Smooth muscle cell (in vitro differentiated cells): Measurements from ENCODE around the gene ALOX15B. TPM values are rescaled to one million over a fixed set of nuclear protein-coding genes. Genes with fewer than 3 reads are reported as not detected.
"Not testable (repeated sequence)": the region's sequence is repeated elsewhere in the genome, so short reads cannot be mapped to it uniquely, and the experiment has no call there.

ENCODE experiments used
- DNase-seq: peaks from one replicate; lab custom pipeline; 2025; ENCODE audit not compliant: unreplicated experiment; lab: John Stamatoyannopoulos, UW
- H2AFZ ChIP-seq: fragments of 200-600 bp; sonication (generic); 2 replicates; pipeline ENCODE4 v1.6.0; 2016; ENCODE audit warnings: antibody characterized with exemption, low read depth, mild to moderate bottlenecking
- H3F3A ChIP-seq: fragments of 200-600 bp; sonication (generic); 2 replicates; pipeline ENCODE4 v1.6.0; 2017; ENCODE audit warnings: antibody characterized with exemption, low read depth
- H3K27ac ChIP-seq: fragments of 200-600 bp; sonication (generic); 2 replicates; pipeline ENCODE4 v1.5.1; 2016; ENCODE audit warnings: low read depth, mild to moderate bottlenecking
- H3K27me3 ChIP-seq: fragments of 200-600 bp; sonication (generic); 2 replicates; pipeline ENCODE4 v1.6.1; 2016; ENCODE audit warnings: low read depth, mild to moderate bottlenecking
- H3K36me3 ChIP-seq: fragments of 200-600 bp; sonication (generic); 2 replicates; pipeline ENCODE4 v1.5.1; 2016; ENCODE audit warnings: low read depth
- H3K4me1 ChIP-seq: fragments of 200-600 bp; sonication (generic); 2 replicates; pipeline ENCODE4 v1.5.1; 2016; ENCODE audit warnings: low read depth
- H3K4me2 ChIP-seq: fragments of 200-600 bp; sonication (generic); 2 replicates; pipeline ENCODE4 v1.6.0; 2016; ENCODE audit warnings: mild to moderate bottlenecking
- H3K4me3 ChIP-seq: fragments of 200-600 bp; sonication (generic); 2 replicates; pipeline ENCODE4 v1.5.1; 2016; ENCODE audit warnings: mild to moderate bottlenecking
- H3K79me2 ChIP-seq: fragments of 200-600 bp; sonication (generic); 2 replicates; pipeline ENCODE4 v1.6.0; 2016; ENCODE audit warnings: low read depth, mild to moderate bottlenecking
- H3K9ac ChIP-seq: fragments of 200-600 bp; sonication (generic); 2 replicates; pipeline ENCODE4 v1.6.0; 2016; ENCODE audit warnings: low read depth
- H3K9me3 ChIP-seq: fragments of 200-600 bp; sonication (generic); replicated peaks from 2 replicates; pipeline ENCODE4 v1.5.1; 2016; ENCODE audit warnings: low read depth
- H4K20me1 ChIP-seq: fragments of 200-600 bp; sonication (generic); 2 replicates; pipeline ENCODE4 v1.6.0; 2016; ENCODE audit warnings: low read depth
- WGBS: methylation state at CpG from one replicate; pipeline ENCODE4 v1.1.7; 2016; ENCODE audit warnings: low lambda C conversion rate; 5-methylcytosine and 5-hydroxymethylcytosine counted together
- polyA plus RNA-seq: library from polyadenylated mRNA; unstranded; fragments of >200 nt; fragmentation: Nextera tagmentation; extraction: Ambion mirVana; gene quantifications from 2 replicates; pipeline ENCODE4 v1.2.1, GENCODE V29; 2016
- total RNA-seq: library from RNA; depleted of rRNA; stranded (reverse); fragments of >200 nt; gene quantifications from 2 replicates; pipeline ENCODE4 v1.2.3, GENCODE V29; 2014
- TF ChIP-seq, protein P1 (sequence below): fragments of 200-600 bp; sonication (generic); IDR thresholded peaks from 2 replicates; pipeline ENCODE4 v1.5.1; 2017; ENCODE audit warnings: borderline replicate concordance, mild to moderate bottlenecking, antibody characterized with exemption; ENCODE audit not compliant: insufficient read depth, poor library complexity, severe bottlenecking

The ALOX15B gene
- total and polyA plus RNA-seq, 2 experiments from 2014 or later: 0.27 to 0.69 TPM

DNA sequence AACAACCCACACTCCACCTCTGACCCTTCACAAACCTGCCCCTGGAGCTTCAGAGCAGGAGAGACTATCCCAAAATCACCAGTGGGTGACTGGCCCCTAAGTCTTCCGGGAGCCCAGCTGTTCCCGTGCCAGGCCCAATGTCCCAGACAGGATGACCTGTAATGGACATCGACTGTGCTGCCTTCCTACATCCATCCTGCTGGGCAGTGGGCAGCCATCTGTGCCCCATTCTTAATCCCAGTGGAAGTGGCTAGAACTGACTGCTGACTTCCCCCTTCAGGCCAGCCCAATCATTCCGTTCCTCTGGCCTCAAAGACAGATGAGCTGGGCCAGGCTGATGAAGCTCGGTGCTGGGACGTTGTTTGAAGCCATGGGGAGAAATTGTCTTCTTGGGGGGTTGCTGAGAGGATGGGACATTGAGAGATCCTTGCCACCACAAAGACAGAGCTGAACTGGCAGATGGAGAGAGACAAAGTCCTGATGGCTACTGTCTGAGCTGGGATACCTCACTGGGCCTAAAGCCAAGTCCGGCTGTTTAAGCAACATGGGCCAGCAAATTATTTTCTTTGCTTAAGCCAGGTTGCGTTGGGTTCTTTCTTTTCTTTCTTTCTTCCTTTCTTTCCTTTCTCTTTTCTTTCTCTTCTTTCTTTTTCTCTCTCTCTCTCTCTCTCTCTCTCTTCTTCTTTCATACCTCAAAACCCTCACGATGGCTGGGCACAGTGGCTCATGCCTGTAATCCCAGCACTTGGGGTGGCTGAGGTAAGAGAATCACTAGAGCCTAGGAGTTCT, 17.9 kb upstream of the ALOX15B start:
- Histone ChIP-seq H3K79me2 (no peaks in the 10 kb centered on the region), H3K27me3 (no peaks in the 10 kb centered on the region), H3K4me2 (no peak overlapping the region), H3K4me1 (peaks cover 15% of the 10 kb centered on the region), H3F3A (no peaks in the 10 kb centered on the region), H3K9ac (no peak overlapping the region), H3K4me3 (no peak overlapping the region), H2AFZ (no peak overlapping the region), H4K20me1 (no peaks in the 10 kb centered on the region), H3K36me3 (no peaks in the 10 kb centered on the region), H3K9me3 (no peaks in the 10 kb centered on the region), H3K27ac (no peak overlapping the region)
- no peak for DNase-seq
- 96% methylated on average over 9 of the region's 9 CpGs for WGBS
- TF ChIP-seq, protein P1, sequence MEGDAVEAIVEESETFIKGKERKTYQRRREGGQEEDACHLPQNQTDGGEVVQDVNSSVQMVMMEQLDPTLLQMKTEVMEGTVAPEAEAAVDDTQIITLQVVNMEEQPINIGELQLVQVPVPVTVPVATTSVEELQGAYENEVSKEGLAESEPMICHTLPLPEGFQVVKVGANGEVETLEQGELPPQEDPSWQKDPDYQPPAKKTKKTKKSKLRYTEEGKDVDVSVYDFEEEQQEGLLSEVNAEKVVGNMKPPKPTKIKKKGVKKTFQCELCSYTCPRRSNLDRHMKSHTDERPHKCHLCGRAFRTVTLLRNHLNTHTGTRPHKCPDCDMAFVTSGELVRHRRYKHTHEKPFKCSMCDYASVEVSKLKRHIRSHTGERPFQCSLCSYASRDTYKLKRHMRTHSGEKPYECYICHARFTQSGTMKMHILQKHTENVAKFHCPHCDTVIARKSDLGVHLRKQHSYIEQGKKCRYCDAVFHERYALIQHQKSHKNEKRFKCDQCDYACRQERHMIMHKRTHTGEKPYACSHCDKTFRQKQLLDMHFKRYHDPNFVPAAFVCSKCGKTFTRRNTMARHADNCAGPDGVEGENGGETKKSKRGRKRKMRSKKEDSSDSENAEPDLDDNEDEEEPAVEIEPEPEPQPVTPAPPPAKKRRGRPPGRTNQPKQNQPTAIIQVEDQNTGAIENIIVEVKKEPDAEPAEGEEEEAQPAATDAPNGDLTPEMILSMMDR: no peak

DNA sequence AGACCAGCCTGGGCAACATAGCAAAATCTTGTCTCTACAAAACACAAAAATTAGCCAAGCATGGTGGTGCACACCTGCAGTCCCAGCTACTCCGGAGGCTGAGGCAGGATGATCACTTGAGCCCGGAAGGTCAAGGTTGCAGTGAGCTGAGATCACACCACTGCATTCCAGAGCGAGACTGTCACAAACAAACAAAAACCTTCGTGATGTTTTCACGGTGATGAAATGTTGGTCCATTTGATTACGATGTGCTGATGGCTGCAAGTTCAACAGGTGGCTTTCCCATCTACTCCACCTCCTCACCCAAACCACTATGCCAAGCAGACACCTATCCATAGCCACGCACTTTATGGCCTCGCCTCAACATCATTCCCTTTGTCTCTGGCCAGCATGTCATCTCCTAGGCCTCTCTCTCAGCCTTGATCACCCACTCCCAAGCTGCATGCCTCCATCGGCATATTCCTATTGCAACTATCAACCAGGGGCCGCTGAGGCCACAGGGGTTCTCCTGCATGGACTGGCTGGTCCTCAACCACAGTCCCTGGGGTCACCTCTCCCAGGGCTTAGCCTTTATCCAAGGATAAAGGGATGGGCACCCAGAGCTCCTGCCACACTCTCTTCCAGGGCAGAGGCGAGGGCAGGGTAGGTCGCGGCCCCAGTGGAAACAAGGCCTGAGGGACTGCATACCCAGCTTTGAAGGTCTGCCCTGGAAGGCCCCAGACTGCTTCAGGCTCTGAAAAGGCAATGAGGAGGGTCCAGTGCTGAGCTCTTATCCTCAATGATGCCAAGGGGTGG, 17.1 kb upstream of the ALOX15B start:
- Histone ChIP-seq H3K27ac (no peak overlapping the region), H3K4me2 (no peak overlapping the region), H3K4me3 (no peak overlapping the region)

DNA sequence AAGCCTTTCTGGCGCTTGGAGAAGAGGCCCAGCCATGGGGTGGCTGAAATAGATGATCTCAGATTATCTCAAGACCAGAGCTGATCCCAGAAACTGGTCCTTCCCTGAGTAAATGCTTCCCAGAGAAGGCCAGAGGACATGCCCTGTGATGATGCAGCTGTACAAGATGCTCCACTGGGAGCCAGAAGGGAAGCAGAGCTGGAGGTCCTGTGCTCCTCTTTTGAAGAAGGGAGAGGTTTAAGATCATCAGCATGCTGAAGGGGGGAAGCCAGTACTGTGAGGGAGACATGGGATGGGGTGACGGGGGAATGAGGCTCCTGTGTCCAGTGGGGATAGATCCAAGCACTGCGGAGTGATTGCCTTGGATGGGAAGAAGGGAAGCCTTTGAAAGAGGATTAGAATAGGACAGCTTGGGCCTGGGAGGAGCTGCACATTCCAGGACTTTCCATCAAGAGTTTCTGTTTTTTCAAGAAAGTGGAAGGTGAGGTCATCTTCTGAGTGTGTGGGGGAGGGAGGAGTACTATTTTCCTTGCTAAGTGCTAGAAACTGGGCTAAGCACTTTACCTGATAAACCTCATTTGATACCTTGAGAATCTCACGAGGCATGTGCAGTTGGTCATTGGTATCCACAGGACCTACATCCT, 16.4 kb upstream of the ALOX15B start:
- Histone ChIP-seq H3K27me3 (no peaks in the 10 kb centered on the region), H3K36me3 (no peaks in the 10 kb centered on the region), H2AFZ (no peak overlapping the region), H3K4me2 (no peak overlapping the region), H4K20me1 (no peaks in the 10 kb centered on the region), H3K4me1 (peaks cover 12% of the 10 kb centered on the region), H3F3A (no peaks in the 10 kb centered on the region), H3K27ac (peak overlapping the region; percentile 10), H3K4me3 (no peak overlapping the region), H3K9me3 (no peaks in the 10 kb centered on the region), H3K79me2 (no peaks in the 10 kb centered on the region), H3K9ac (no peak overlapping the region)
- 74% methylated on average over 4 of the region's 4 CpGs for WGBS
- TF ChIP-seq, protein P1: no peak
- DNase-seq: no peak

More for the DNA sequence above, 17.1 kb upstream of the ALOX15B start:
- no peaks in the 10 kb centered on the region for H3K9me3 ChIP-seq
- no peaks in the 10 kb centered on the region for H3F3A ChIP-seq
- peaks cover 15% of the 10 kb centered on the region for H3K4me1 ChIP-seq
- H3K9ac ChIP-seq: no peak overlapping the region
- H4K20me1 ChIP-seq: no peaks in the 10 kb centered on the region
- H3K27me3 ChIP-seq: no peaks in the 10 kb centered on the region
- 93% methylated on average over 13 of the region's 13 CpGs for WGBS
- DNase-seq: no peak
- no peaks in the 10 kb centered on the region for H3K36me3 ChIP-seq
- H2AFZ ChIP-seq: no peak overlapping the region
- H3K79me2 ChIP-seq: no peaks in the 10 kb centered on the region
- TF ChIP-seq, protein P1: no peak

DNA sequence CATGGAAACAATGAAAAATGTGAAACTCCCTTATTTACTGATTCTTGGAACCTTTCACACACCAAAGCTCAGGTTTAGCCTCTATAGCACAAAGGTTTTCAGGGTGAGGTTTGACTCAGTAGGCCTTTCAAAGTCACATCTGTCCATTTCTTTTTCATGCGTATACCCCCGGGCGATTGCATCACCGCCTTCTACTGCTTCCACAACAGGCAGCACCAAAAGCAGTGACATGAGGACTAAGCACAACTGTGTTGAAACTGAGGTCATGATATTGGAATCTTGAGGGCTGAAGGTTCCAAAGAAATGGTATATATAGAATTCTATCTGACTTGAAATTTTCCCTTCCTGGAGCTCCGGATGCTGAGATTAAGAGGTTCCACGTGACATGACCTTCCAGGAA, 14.7 kb upstream of the ALOX15B start:
- not testable (repeated sequence) for DNase-seq, H3K9ac ChIP-seq, H3K4me3 ChIP-seq, H3K27me3 ChIP-seq, H3K9me3 ChIP-seq, H3K4me2 ChIP-seq, H3K36me3 ChIP-seq, H3K27ac ChIP-seq, H4K20me1 ChIP-seq, H3F3A ChIP-seq, H2AFZ ChIP-seq, H3K79me2 ChIP-seq, H3K4me1 ChIP-seq
- 77% methylated on average over 6 of the region's 6 CpGs for WGBS
